Mesodermal cell (in vitro differentiated cells): Measurements from ENCODE around the gene BTBD19.

Experiments used
- H3K27ac ChIP-seq: 2 replicates; pipeline ENCODE4 v1.7.0; 2013; ENCODE audit warnings: mild to moderate bottlenecking, low read depth, low read length, moderate library complexity; ENCODE audit not compliant: severe bottlenecking
- H3K36me3 ChIP-seq: 2 replicates; pipeline ENCODE4 v1.7.1; 2013; ENCODE audit warnings: mild to moderate bottlenecking, low read length, moderate library complexity; ENCODE audit not compliant: control insufficient read depth, insufficient read depth
- H3K4me1 ChIP-seq: one replicate; pipeline ENCODE4 v1.7.1; 2013; ENCODE audit warnings: mild to moderate bottlenecking, low read length; ENCODE audit not compliant: insufficient read depth, control insufficient read depth, poor library complexity, severe bottlenecking
- H3K4me3 ChIP-seq: 2 replicates; pipeline ENCODE4 v1.7.0; 2013; ENCODE audit warnings: low read length, control low read depth, mild to moderate bottlenecking; ENCODE audit not compliant: insufficient read depth, poor library complexity, severe bottlenecking; ENCODE audit errors: extremely low read depth
- H3K9me3 ChIP-seq: 2 replicates; pipeline ENCODE4 v1.7.1; 2013; ENCODE audit warnings: mild to moderate bottlenecking, low read length, moderate library complexity; ENCODE audit not compliant: control insufficient read depth
- WGBS, 2 experiments: methylation state at CpG; one replicate each; pipeline ENCODE4 v1.1.5; 2013; ENCODE audit warnings: missing lambda C conversion rate in 2 of 2; ENCODE audit not compliant: insufficient coverage in 2 of 2; 5-methylcytosine and 5-hydroxymethylcytosine counted together

The BTBD19 gene

GRCh38 chr1:44778705-44779576 lies 29.4 kb upstream of the BTBD19 start:
- no peak overlapping the region for H3K27ac ChIP-seq
- H3K36me3 ChIP-seq: peaks cover 60% of the 10 kb centered on the region
- no peak overlapping the region for H3K4me3 ChIP-seq
- H3K4me1 ChIP-seq: peaks cover 19% of the 10 kb centered on the region
- 92 to 96% methylated on average over 6 of the region's 6 CpGs for WGBS, 2 experiments
- H3K9me3 ChIP-seq: no peaks in the 10 kb centered on the region

- no peaks in the 10 kb centered on the region for H3K9me3 ChIP-seq
- H3K4me3 ChIP-seq: no peak overlapping the region
- H3K27ac ChIP-seq: no peak overlapping the region
- peaks cover 22% of the 10 kb centered on the region for H3K4me1 ChIP-seq
- 97 to 98% methylated on average over 12 to 14 of the region's 14 CpGs for WGBS, 2 experiments
- peaks cover 60% of the 10 kb centered on the region for H3K36me3 ChIP-seq
Measured at GRCh38 chr1:44780583-44781121, 27.7 kb upstream of the BTBD19 start.

DNA sequence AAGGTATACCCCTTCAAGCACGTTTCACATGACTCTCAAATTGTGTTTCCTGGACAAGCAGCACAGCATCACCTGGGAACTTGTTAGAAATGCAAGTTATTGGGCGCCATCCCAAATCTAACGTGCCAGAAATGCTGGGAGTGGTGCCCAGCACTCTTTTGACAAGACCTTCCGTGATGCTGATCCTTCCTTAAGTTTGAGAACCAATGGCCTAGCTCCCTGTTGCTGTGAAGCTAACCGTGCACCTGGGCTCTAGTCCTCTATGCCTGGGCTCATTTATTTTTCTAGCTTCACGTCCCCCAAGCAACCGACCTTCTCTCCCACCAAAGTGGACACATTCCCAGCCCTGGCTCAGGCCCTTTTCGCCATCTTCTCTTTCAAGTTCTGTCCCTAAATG lies 24.6 kb upstream of the BTBD19 start:
- Histone ChIP-seq H3K4me3 (peak overlapping the region; percentile 24), H3K9me3 (no peaks in the 10 kb centered on the region), H3K36me3 (peaks cover 31% of the 10 kb centered on the region), H3K27ac (no peak overlapping the region), H3K4me1 (peaks cover 13% of the 10 kb centered on the region)
- 75 to 82% methylated on average over 7 to 8 of the region's 8 CpGs for WGBS, 2 experiments

- Histone ChIP-seq H3K36me3 (peaks cover 24% of the 10 kb centered on the region), H3K4me3 (peak overlapping the region; percentile 24), H3K9me3 (no peaks in the 10 kb centered on the region), H3K4me1 (peaks cover 12% of the 10 kb centered on the region), H3K27ac (no peak overlapping the region)
- WGBS, 2 experiments: 13 to 19% methylated on average over 62 to 66 of the region's 71 CpGs
Measured at GRCh38 chr1:44784094-44785028, 24.0 kb upstream of the BTBD19 start.

DNA sequence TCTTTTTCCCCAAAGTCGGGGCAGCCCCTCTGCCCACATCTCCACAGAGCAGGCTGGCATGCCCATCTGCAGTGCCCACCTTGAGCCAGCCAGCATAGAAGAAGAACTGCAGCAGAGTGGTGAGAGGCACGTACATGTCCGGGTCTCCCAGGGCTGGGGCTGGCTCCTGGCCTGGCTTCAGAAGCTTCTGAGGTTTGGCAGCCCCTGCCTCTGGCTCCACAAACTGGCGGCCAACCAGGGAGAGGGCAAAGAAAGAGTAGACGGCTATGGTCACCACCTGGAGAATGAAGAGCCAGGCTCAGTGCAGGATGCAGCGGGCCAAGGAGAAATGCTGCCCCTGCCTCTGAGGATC lies 23.3 kb upstream of the BTBD19 start:
- peaks cover 19% of the 10 kb centered on the region for H3K36me3 ChIP-seq
- no peaks in the 10 kb centered on the region for H3K9me3 ChIP-seq
- no peak overlapping the region for H3K27ac ChIP-seq
- WGBS, 2 experiments: 91 to 93% methylated on average over 6 of the region's 6 CpGs
- H3K4me1 ChIP-seq: peaks cover 12% of the 10 kb centered on the region
- H3K4me3 ChIP-seq: no peak overlapping the region

- Histone ChIP-seq H3K9me3 (no peaks in the 10 kb centered on the region), H3K4me3 (no peak overlapping the region), H3K36me3 (peaks cover 12% of the 10 kb centered on the region), H3K27ac (no peak overlapping the region), H3K4me1 (peaks cover 12% of the 10 kb centered on the region)
- WGBS, 2 experiments: 19 to 38% methylated on average over 8 to 10 of the region's 11 CpGs
Measured at GRCh38 chr1:44785501-44786137, 22.7 kb upstream of the BTBD19 start.

DNA sequence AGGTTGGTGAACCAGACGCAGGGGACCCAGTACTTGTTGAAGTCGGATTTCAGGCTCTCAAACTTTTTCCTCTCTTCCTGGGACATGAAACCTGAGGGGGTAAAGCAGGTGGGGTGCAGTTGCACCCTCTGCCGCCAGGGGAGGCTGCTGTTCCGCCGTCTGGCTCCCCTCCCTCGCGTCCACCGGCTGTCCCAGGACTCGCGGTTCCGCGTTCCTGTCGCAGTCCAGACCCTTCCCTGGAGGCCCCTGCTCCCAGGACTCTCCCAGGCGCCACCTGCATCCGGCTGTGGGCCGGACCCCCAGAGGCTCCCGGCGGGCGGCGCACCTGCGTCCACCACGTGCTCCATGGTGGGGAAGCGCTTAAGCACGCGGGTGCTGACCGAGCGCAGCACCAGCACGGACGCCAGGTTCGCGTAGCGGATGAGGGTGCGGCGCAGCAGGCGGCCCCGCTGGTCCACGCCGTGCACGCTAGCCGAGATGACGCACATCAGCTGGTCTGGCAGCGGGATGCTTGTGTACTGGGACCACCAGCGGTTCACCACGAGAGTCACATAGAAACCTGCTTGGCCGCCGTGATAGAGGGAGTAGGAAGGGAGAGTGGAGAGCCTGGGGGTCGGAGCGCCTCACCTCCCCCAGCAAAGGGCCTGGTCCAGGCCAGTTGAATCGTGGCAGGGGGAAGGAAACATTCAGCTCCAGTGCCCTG lies 22.0 kb upstream of the BTBD19 start:
- H3K4me3 ChIP-seq: peak overlapping the region; percentile 18
- H3K27ac ChIP-seq: no peak overlapping the region
- peaks cover 12% of the 10 kb centered on the region for H3K4me1 ChIP-seq
- H3K36me3 ChIP-seq: peaks cover 6% of the 10 kb centered on the region
- H3K9me3 ChIP-seq: no peaks in the 10 kb centered on the region
- WGBS, 2 experiments: 11 to 12% methylated on average over 47 to 49 of the region's 49 CpGs

DNA sequence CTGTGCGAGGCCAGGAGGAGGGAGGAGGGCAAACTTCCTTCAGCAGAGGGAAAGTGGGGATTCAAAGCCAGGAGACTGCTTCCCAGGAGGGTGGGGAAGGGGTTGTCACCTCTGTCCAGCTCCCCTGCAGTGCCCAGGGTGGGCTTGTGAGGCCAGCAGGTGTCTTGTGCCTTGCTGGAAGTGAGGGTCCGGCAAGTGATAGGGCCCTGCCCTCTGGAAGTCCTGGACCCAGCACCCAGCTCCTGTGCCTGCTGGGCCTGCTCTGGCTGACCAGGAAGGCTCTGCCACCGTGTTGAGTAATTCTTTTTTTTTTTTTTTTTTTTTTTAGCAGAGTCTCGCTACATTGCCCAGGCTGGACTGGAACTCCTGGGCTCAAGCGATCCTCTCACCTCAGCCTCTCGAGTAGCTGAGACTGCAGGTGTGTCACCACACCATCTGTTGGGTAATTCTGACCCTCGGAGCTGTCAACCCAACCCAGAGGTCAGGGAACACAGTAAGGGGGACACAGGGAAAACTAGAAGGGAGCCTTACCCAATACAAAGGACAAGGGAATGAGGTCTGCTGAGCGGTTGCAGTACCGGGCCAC lies 21.4 kb upstream of the BTBD19 start:
- peaks cover 2% of the 10 kb centered on the region for H3K36me3 ChIP-seq
- no peak overlapping the region for H3K27ac ChIP-seq
- no peaks in the 10 kb centered on the region for H3K9me3 ChIP-seq
- H3K4me3 ChIP-seq: no peak overlapping the region
- peaks cover 12% of the 10 kb centered on the region for H3K4me1 ChIP-seq
- 87 to 90% methylated on average over 8 to 9 of the region's 9 CpGs for WGBS, 2 experiments

DNA sequence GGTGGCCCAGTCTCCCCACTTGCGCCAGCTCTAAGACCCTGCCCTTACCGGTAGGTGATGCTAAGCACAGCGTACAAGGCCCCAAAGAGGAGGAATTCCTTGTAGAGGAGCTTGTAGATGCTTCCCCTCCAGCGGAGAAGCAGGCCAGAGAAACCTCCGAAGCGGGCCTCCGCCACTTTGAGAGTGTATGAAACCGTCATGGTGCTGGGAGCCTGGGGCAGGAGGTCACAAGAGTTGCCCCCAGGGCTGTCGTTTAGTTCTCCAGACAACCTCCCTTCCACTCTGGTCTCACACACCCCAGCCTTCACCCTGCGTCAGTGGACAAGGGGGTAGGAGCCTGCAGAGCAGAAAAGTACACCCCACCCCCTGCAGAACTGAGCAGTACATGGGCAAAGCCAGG lies 20.8 kb upstream of the BTBD19 start:
- 88 to 100% methylated on average over 7 of the region's 10 CpGs for WGBS, 2 experiments
- no peaks in the 10 kb centered on the region for H3K9me3 ChIP-seq
- no peak overlapping the region for H3K4me3 ChIP-seq
- H3K27ac ChIP-seq: no peak overlapping the region
- no peaks in the 10 kb centered on the region for H3K36me3 ChIP-seq
- peaks cover 12% of the 10 kb centered on the region for H3K4me1 ChIP-seq
